ENCODE data around the gene HJV.
A peak's percentile ranks its signal among the peaks of the same experiment; 100 is the strongest.

Gene HJV

DNA sequence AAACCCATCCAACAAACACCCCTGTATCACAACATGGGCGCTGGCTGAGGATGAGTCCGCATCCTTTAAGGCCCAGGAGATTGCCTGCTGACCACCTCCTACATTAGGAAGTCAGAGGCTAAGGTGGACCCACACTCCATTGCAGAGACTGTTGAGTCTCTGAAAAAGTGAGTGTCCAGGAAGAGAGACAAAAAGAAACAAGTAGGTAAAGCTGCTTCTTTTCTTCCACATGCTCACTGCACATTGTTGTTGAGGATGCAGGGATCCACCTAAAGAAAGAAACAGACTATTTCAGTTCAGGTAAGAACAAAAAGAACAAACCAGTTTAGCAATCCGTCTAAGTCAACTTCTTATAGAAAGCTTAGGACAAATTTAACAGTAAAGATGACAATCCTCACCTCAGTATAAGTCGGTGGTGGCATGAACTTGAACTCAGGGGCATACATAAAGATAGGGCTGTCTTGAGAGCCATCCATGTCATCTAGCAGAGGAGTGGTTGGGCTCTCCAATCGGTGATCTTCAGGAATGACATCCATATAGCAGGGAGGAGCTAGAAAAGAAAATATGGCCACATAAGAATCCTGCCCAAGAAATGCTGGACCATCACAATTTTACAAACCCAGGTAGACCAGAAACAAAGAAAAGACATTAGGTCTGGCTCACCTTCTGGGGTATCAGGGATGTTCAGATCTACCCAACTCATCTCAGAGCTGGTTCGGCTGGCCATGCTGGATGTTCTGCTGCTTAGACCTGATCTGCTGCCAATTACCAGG lies 27.7 kb downstream of the HJV start:
- POLR2A ChIA-PET, result interaction anchor here (1.0 kb wide), 1 partner anchor 9 kb away, joined by 3 read pairs; no protein-coding TSS in a partner anchor
- CTCF ChIA-PET, result interaction anchor here (1.2 to 11.9 kb wide), 4 partner anchors 9 to 16 kb away, joined by 4 to 126 read pairs (median 10); no protein-coding TSS in a partner anchor
- Histone ChIP-seq H3K36me3 (ENCODE audit: control insufficient read depth in 4 of 4, insufficient read depth in 4 of 4, low read length in 3 of 4) (peaks cover 8 to 38% (median 25%) of the 10 kb centered on the region in 4 experiments), H3K4me1 (ENCODE audit: control extremely low read depth in 1 of 4, control insufficient read depth in 4 of 4, insufficient read depth in 4 of 4, low read length in 3 of 4) (peaks cover 33 to 53% (median 44%) of the 10 kb centered on the region in 4 experiments), H3K27me3 (replicated peaks in 2 of 5; ENCODE audit: control insufficient read depth in 4 of 5, insufficient read depth in 5 of 5, low read length in 4 of 5) (no peaks in the 10 kb centered on the region), H3K27ac (ENCODE audit: insufficient read depth in 1 of 2, low read depth in 1 of 2, low read length in 2 of 2, poor library complexity in 1 of 2, severe bottlenecking in 2 of 2) (peak overlapping the region; percentile 47 to 93), H3K9me3 (ENCODE audit: control extremely low read depth in 1 of 5, control insufficient read depth in 4 of 5, insufficient read depth in 2 of 5, low read depth in 1 of 5, low read length in 4 of 5) (no peaks in the 10 kb centered on the region), H3K4me3 (ENCODE audit: control insufficient read depth in 1 of 7, extremely low read depth in 1 of 7, insufficient read depth in 4 of 7, low read depth in 2 of 7, low read length in 6 of 7) (peak overlapping the region; percentile 53 to 100 (median 95))
- WGBS (ENCODE audit: insufficient coverage), result 20% methylated on average over 2 of the region's 6 CpGs
- DNase-seq, result no peak

GRCh38 chr1:145992958-145993617 lies 28.4 kb downstream of the HJV start:
- H3K4me1 ChIP-seq (ENCODE audit: control extremely low read depth in 1 of 4, control insufficient read depth in 4 of 4, insufficient read depth in 4 of 4, low read length in 3 of 4), result peaks cover 31 to 46% (median 40%) of the 10 kb centered on the region in 4 experiments
- DNase-seq, result no peak
- peaks cover 8 to 38% (median 25%) of the 10 kb centered on the region in 4 experiments for H3K36me3 ChIP-seq (ENCODE audit: control insufficient read depth in 4 of 4, insufficient read depth in 4 of 4, low read length in 3 of 4)
- H3K27ac ChIP-seq (ENCODE audit: insufficient read depth in 1 of 2, low read depth in 1 of 2, low read length in 2 of 2, poor library complexity in 1 of 2, severe bottlenecking in 2 of 2), result peak overlapping the region; percentile 47 to 93
- CTCF ChIA-PET, result interaction anchor here (0.6 to 11.9 kb wide), 5 partner anchors 9 to 89 kb away, joined by 3 to 126 read pairs (median 5); no protein-coding TSS in a partner anchor
- no peaks in the 10 kb centered on the region for H3K27me3 ChIP-seq (replicated peaks in 2 of 5; ENCODE audit: control insufficient read depth in 4 of 5, insufficient read depth in 5 of 5, low read length in 4 of 5)
- 64% methylated on average over 4 of the region's 5 CpGs for WGBS (ENCODE audit: insufficient coverage)
- POLR2A ChIA-PET, result interaction anchor here (1.0 kb wide), 1 partner anchor 9 kb away, joined by 3 read pairs; no protein-coding TSS in a partner anchor
- H3K9me3 ChIP-seq (ENCODE audit: control extremely low read depth in 1 of 5, control insufficient read depth in 4 of 5, insufficient read depth in 2 of 5, low read depth in 1 of 5, low read length in 4 of 5), result no peaks in the 10 kb centered on the region
- H3K4me3 ChIP-seq (ENCODE audit: control insufficient read depth in 1 of 7, extremely low read depth in 1 of 7, insufficient read depth in 4 of 7, low read depth in 2 of 7, low read length in 6 of 7), result peak overlapping the region in 6 of 7 experiments; percentile 88 to 100 (median 97)

DNA sequence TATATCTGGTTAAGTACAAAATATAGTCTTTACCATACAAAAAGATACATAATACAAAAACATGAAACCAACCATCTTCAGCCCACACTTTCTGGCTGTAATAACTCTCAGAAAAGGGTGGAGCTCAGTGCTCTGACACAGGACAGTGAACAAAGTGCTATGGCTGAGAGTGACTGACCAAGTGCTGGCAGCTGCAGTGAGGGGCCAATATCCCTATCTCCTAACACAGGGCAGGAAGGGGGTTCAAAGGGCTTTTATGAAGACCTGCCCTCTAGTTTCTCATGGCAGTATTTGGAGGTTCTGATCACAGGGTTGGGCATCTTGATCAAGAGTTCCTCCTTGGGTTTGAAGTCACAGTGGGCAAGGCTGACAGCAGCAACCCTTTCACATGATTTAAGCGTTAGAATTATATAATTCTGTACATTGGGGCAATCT lies 29.0 kb downstream of the HJV start:
- Histone ChIP-seq H3K9me3 (ENCODE audit: control extremely low read depth in 1 of 5, control insufficient read depth in 4 of 5, insufficient read depth in 2 of 5, low read depth in 1 of 5, low read length in 4 of 5) (no peaks in the 10 kb centered on the region), H3K27ac (ENCODE audit: insufficient read depth in 1 of 2, low read depth in 1 of 2, low read length in 2 of 2, poor library complexity in 1 of 2, severe bottlenecking in 2 of 2) (peak overlapping the region in 1 of 2 experiments; percentile 93), H3K4me1 (ENCODE audit: control extremely low read depth in 1 of 4, control insufficient read depth in 4 of 4, insufficient read depth in 4 of 4, low read length in 3 of 4) (peaks cover 28 to 40% (median 35%) of the 10 kb centered on the region in 4 experiments), H3K36me3 (ENCODE audit: control insufficient read depth in 4 of 4, insufficient read depth in 4 of 4, low read length in 3 of 4) (peaks cover 8 to 38% (median 25%) of the 10 kb centered on the region in 4 experiments), H3K27me3 (replicated peaks in 2 of 5; ENCODE audit: control insufficient read depth in 4 of 5, insufficient read depth in 5 of 5, low read length in 4 of 5) (no peaks in the 10 kb centered on the region), H3K4me3 (ENCODE audit: control insufficient read depth in 1 of 7, extremely low read depth in 1 of 7, insufficient read depth in 4 of 7, low read depth in 2 of 7, low read length in 6 of 7) (peak overlapping the region in 5 of 7 experiments; percentile 88 to 99 (median 95))
- DNase-seq, result no peak
- CTCF ChIA-PET, result interaction anchor here (0.6 to 11.9 kb wide), 5 partner anchors 10 to 88 kb away, joined by 3 to 126 read pairs (median 5); no protein-coding TSS in a partner anchor
- WGBS (ENCODE audit: insufficient coverage), result no CpG with 5 or more reads among the region's 1 CpG
- POLR2A ChIA-PET, result interaction anchor here (1.0 kb wide), 1 partner anchor 8 kb away, joined by 3 read pairs; no protein-coding TSS in a partner anchor

DNA sequence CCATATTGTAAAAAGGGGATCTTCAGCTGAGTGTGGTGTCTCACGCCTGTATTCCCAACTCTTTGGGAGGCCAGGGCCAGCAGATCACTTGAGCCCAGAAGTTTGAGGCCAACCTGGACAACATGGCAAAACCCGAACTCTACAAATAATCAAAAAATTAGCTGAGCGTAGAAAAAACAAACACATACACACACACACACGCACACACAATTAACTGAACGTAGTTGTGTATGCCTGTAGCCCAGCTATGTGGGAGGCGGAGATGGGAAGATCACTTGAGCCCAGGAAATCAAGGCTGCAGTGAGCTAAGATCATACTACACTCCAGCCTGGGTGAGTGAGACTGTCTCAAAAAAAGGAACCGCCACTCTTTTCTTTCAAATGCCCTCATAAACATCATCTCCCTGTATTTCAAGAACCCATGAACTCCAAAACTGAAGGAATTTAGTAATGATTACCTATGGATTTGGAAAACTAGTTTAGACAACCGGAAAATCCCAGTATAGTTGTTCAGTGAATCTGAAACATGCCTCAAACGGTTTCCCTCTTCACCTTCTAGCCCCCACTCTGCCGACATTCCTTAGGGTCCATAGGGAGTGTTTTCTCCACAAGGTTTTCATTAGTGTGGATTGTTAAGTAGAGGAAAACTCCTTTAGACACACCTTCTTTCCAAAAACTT lies 29.7 kb downstream of the HJV start:
- H3K27me3 ChIP-seq (replicated peaks in 2 of 5; ENCODE audit: control insufficient read depth in 4 of 5, insufficient read depth in 5 of 5, low read length in 4 of 5), result no peaks in the 10 kb centered on the region
- POLR2A ChIA-PET, result no interaction called here
- peaks cover 24 to 33% (median 29%) of the 10 kb centered on the region in 4 experiments for H3K4me1 ChIP-seq (ENCODE audit: control extremely low read depth in 1 of 4, control insufficient read depth in 4 of 4, insufficient read depth in 4 of 4, low read length in 3 of 4)
- peaks cover 8 to 38% (median 25%) of the 10 kb centered on the region in 4 experiments for H3K36me3 ChIP-seq (ENCODE audit: control insufficient read depth in 4 of 4, insufficient read depth in 4 of 4, low read length in 3 of 4)
- peak overlapping the region; percentile 28 to 93 for H3K27ac ChIP-seq (ENCODE audit: insufficient read depth in 1 of 2, low read depth in 1 of 2, low read length in 2 of 2, poor library complexity in 1 of 2, severe bottlenecking in 2 of 2)
- peak overlapping the region in 4 of 7 experiments; percentile 88 to 99 (median 97) for H3K4me3 ChIP-seq (ENCODE audit: control insufficient read depth in 1 of 7, extremely low read depth in 1 of 7, insufficient read depth in 4 of 7, low read depth in 2 of 7, low read length in 6 of 7)
- WGBS (ENCODE audit: insufficient coverage), result 70% methylated on average over 2 of the region's 10 CpGs
- no peak for DNase-seq
- CTCF ChIA-PET, result interaction anchor here (1.8 to 11.9 kb wide), 4 partner anchors 10 to 16 kb away, joined by 4 to 126 read pairs (median 11); no protein-coding TSS in a partner anchor
- no peaks in the 10 kb centered on the region for H3K9me3 ChIP-seq (ENCODE audit: control extremely low read depth in 1 of 5, control insufficient read depth in 4 of 5, insufficient read depth in 2 of 5, low read depth in 1 of 5, low read length in 4 of 5)

DNA sequence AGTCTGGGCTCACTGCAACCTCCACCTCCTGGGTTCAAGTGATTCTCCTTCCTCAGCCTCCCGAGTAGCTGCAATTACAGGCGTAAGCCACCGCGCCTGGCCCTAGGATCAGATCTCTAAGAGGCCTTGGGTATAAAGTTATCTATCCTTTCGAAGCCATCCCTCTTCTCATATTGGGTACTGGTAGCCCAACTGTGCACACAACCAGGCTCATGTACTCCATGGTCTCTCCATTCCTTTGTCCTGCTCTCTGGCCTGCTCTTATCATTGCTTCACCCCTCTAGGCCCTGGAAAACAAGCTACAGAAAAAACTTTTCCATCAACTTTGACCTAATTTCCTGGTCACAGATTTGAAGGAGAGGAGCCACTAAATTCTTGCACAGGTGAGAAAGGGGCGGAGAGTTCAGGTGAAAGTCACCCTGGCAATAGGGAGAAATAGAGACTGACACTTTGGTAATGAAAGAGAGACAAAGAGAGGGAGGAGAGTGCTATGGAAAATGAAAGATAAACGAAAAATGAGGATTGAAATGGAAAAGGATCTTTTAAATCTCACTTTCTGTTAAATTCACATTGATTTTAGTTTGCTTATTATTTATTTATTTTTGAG lies 31.2 kb downstream of the HJV start:
- H3K36me3 ChIP-seq (ENCODE audit: control insufficient read depth in 4 of 4, insufficient read depth in 4 of 4, low read length in 3 of 4), result peaks cover 8 to 36% (median 25%) of the 10 kb centered on the region in 4 experiments
- H3K27ac ChIP-seq (ENCODE audit: insufficient read depth in 1 of 2, low read depth in 1 of 2, low read length in 2 of 2, poor library complexity in 1 of 2, severe bottlenecking in 2 of 2), result peak overlapping the region in 1 of 2 experiments; percentile 22
- WGBS (ENCODE audit: insufficient coverage), result 100% methylated on average over 6 of the region's 7 CpGs
- H3K27me3 ChIP-seq (replicated peaks in 2 of 5; ENCODE audit: control insufficient read depth in 4 of 5, insufficient read depth in 5 of 5, low read length in 4 of 5), result no peaks in the 10 kb centered on the region
- H3K4me1 ChIP-seq (ENCODE audit: control extremely low read depth in 1 of 4, control insufficient read depth in 4 of 4, insufficient read depth in 4 of 4, low read length in 3 of 4), result peaks cover 29 to 42% (median 37%) of the 10 kb centered on the region in 4 experiments
- no peaks in the 10 kb centered on the region for H3K9me3 ChIP-seq (ENCODE audit: control extremely low read depth in 1 of 5, control insufficient read depth in 4 of 5, insufficient read depth in 2 of 5, low read depth in 1 of 5, low read length in 4 of 5)
- H3K4me3 ChIP-seq (ENCODE audit: control insufficient read depth in 1 of 7, extremely low read depth in 1 of 7, insufficient read depth in 4 of 7, low read depth in 2 of 7, low read length in 6 of 7), result no peak overlapping the region
- DNase-seq, result no peak
- CTCF ChIA-PET, result interaction anchor here (0.7 to 11.9 kb wide), 6 partner anchors 11 to 134 kb away, joined by 3 to 126 read pairs (median 3); no protein-coding TSS in a partner anchor
- POLR2A ChIA-PET, result interaction anchor here (0.6 to 0.7 kb wide), 2 partner anchors 17 to 24 kb away, joined by 3 to 6 read pairs; no protein-coding TSS in a partner anchor

DNA sequence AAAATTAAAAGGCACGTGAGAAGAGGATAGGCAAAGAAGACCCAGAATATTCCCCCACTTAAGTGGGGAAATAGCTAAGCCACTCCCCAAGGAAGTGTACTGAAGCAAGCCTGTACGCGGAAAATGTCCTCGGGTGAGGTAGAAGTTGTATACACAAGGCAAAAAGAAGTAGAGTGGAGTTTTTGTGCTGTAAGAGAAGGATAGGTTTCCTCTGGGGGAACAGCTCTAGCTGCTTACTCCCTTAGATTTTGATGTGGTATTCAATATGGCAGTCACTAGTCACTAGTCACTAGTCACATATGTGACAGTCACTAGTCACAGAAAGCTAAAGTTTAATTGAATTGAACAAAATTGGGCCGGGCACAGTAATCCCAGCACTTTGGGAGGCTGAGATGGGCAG lies 32.8 kb downstream of the HJV start:
- CTCF ChIA-PET, result interaction anchor here (1.2 to 11.9 kb wide), 4 partner anchors 11 to 20 kb away, joined by 3 to 126 read pairs (median 4); no protein-coding TSS in a partner anchor
- H3K9me3 ChIP-seq (ENCODE audit: control extremely low read depth in 1 of 5, control insufficient read depth in 4 of 5, insufficient read depth in 2 of 5, low read depth in 1 of 5, low read length in 4 of 5), result no peaks in the 10 kb centered on the region

More for the DNA sequence above, 32.8 kb downstream of the HJV start:
- no peak for DNase-seq
- H3K36me3 ChIP-seq (ENCODE audit: control insufficient read depth in 4 of 4, insufficient read depth in 4 of 4, low read length in 3 of 4), result peaks cover 0 to 21% (median 13%) of the 10 kb centered on the region in 4 experiments
- H3K4me1 ChIP-seq (ENCODE audit: control extremely low read depth in 1 of 4, control insufficient read depth in 4 of 4, insufficient read depth in 4 of 4, low read length in 3 of 4), result peaks cover 23 to 39% (median 37%) of the 10 kb centered on the region in 4 experiments
- POLR2A ChIA-PET, result interaction anchor here (0.8 kb wide), 1 partner anchor 15 kb away, joined by 5 read pairs; no protein-coding TSS in a partner anchor
- no peak overlapping the region for H3K4me3 ChIP-seq (ENCODE audit: control insufficient read depth in 1 of 7, extremely low read depth in 1 of 7, insufficient read depth in 4 of 7, low read depth in 2 of 7, low read length in 6 of 7)
- H3K27ac ChIP-seq (ENCODE audit: insufficient read depth in 1 of 2, low read depth in 1 of 2, low read length in 2 of 2, poor library complexity in 1 of 2, severe bottlenecking in 2 of 2), result peak overlapping the region in 1 of 2 experiments; percentile 12
- H3K27me3 ChIP-seq (replicated peaks in 2 of 5; ENCODE audit: control insufficient read depth in 4 of 5, insufficient read depth in 5 of 5, low read length in 4 of 5), result no peaks in the 10 kb centered on the region
- 100% methylated on average over 1 of the region's 5 CpGs for WGBS (ENCODE audit: insufficient coverage)
